HG03060 (cell line): ENCODE results near the gene ABCC4.

Experiments
- ATAC-seq: cut with Tn5 transposase; IDR thresholded peaks from one replicate; pipeline ENCODE4 v1.9.1; 2021; ENCODE audit warnings: low read depth, moderate number of reproducible peaks; ENCODE audit not compliant: unreplicated experiment

Gene ABCC4

DNA sequence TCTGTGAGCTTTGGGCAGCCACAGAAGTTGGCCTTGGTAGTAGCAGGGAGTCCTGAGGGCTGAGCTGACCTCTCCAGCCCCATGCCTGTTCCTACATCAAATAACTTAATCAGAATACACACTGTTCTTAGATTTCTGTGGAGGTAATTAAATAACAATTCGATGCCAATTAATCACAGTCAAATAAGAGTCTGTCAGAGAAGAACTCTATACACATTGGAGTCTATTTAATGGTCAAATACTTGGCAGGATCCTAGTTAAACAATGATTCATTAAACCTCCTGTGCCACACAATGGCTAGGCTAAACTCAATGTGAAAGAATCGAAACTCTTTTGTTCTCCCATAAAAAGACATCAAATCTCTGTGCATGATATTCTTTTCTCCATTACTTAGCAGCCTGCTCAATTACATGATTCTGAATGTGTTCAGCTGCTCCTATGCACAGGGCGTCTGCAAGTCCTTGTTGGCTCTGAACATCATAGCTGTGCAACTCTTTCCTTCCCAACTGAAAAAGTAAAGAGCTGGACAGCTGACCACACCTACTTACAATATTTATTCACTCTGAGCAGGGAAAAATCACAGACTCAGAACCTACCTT, 173.1 kb downstream of the ABCC4 start:
- no peak for ATAC-seq

DNA sequence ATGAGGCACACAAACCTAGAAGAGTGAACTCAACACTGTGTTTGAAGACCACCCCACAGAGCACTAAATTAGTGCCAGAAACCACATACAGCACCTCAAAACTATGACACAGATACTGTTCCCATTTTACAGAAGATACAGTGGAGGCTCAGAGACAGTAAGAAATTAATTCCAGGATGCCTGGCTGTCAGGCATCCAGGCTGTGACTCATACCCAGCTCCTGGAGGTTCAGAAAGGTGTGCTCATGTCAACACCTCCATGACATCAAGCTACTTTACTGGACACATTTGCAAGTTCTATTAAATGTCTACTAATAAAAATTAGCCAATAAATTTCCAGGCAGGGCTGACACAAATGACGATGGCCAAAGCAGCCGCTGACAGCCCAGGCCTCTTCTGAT, 176.3 kb downstream of the ABCC4 start:
- no peak for ATAC-seq

DNA sequence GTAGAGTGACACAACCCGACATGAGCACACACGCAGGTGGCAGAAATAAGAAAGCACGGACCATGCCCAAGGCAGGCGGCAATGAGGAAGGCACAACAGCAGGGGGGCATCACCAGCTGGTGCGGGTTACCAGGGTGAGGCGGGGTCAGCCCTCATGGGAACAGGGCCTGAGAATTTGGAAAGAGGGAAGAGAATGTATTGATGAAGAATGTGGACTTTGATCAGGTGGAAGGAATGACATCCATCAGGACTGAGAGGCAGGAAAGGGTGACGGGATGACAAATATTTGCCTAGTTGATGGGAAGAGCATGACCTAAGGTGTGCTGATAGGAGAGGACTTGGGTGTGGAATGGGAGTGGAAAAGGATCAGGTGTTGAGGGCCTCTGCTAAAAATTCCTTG, 177.5 kb downstream of the ABCC4 start:
- no peak for ATAC-seq

DNA sequence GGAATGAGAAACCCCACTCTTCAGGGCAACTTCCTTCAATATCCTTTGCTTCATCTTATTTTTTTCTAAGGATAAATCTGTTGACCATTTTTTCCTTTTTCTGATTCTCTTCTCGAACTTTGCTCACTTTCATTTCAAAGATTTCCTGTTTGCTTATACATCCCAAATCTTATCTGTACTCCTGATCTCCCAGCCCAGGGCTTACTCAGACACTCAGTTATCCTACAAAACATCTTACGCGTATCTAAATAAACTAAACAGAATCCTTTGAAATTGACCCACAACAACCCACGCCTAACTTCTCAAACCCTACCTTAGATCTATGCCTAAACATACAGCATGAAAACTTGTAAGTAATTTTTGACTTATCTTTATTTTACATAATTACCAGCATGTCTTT, 179.2 kb downstream of the ABCC4 start:
- no peak for ATAC-seq

DNA sequence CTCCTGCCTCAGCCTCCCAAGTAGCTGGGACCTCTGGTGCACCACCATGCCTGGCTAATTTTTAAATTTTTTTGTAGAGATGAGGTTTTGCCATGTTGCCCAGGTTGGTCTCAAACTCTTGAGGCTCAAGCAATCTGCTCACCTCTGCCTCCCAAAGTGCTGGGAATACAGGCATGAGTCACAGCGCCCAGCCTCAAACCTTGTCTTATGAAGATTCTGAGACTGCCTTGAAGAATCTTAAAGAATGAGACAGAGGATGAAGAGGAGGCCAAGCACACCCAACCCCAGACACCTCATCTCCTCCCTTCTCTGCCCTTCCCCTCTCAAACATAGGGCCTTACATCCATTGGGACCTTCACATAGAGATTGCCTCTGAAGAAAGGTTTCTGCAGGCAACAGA, 179.7 kb downstream of the ABCC4 start:
- ATAC-seq, result no peak

DNA sequence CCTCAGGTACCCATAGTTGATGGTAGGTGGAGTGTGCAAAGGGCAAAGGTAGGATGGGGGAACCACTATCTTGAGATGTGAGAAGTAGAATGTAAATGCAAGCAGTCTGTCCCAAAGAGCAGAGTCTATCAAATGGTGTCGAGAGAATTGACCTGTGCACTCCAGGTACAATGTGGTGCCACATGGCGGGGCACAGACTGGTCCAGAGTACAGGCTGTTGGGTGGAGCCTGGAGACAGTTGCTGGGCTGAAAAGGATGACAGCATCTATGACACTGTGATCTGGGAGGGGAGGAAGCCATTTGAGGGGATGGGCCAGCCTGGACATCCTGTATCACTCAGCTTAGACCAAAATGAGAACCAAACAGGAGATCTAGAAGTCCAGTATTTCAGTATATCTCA, 180.6 kb downstream of the ABCC4 start:
- ATAC-seq, result no peak

DNA sequence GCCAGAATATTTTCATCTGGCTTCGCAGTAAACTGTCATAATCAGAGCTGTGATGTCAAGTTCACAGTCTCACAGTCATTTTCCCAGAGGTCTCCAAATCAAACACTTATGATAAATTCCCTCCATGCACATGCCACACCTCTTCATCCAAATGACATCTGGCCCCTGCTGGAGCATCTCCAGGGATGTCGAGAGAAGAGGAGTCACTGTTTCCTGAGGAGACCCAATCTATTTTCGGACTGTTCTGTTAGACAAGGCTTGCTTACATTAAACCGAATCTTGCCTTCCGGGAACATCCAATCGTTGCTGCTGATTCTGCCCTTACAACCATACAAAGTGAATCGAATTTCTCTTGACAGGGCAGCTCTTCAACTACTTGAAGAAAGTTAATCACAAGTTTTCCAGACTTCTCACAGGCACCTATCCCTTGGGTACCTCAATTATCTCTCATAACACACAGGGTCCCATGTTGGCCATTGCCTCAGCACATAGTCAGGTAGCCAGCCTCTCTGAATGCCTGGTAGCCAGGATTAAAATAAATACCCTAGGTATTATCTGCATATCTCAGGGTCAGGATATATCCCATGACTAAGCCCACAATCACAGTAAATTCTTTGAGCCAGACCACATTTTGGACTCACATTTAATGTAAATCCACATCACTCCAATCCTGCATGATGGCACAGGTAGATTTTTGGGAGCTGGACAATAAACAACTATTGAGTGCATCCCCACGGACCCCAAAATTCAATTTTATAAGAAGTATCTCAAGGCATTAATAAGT, 182.5 kb downstream of the ABCC4 start:
- ATAC-seq, result no peak

DNA sequence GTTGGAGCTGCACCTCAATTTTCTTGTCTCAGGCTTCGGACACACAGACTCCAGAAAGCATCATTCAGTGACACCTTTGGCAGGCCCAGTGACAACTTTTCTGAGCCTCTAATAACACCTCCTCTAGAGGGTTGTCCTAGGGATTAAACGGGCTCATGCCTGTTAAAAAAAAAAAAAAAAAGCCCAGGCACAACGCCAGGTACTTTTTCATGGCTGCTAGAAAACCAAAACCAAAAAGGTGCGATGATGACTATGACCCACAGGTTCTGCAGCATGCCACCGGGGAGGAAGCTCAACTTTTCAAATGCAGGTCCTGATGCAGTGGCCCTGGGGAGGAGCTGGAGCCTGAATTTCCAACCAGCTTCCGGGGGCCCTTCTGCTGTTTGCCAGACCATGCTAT, 184.2 kb downstream of the ABCC4 start:
- no peak for ATAC-seq

DNA sequence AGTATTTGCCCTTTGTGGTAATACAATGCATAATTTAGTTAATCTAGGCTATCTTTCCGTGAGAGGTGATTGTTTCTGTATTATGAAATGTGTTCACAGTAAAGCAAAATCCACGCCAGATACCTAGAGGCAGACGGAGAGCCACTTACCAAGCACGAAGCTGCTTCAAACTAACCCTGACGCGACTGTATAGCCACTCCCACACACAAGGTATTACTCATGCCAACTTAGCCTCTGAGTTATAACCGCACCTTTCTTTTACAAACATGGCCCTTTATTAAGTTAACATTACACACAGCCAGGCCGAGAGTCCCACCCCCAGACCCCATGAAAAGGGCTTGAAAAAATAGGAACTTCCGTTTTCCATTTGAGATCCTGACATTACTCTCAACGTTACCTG, 185.7 kb downstream of the ABCC4 start:
- no peak for ATAC-seq

DNA sequence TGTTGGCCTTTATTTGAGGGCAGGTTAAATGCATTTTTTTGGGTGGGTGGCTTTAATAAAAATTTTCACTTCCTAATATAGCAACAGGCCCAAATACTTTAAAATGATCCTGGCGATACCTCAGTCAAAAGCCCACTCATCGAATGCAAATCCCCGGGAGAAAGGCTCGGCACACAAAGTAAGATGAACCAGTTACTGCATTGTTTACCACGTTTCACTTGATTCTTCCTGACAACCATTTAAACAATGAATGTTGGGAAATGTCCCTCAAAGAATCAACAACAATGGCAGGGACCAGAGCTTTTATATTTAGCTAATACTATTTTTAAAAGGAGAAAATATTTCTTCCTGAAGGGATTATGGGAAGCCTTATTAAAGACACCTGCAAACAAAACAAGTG, 187.7 kb downstream of the ABCC4 start:
- no peak for ATAC-seq

DNA sequence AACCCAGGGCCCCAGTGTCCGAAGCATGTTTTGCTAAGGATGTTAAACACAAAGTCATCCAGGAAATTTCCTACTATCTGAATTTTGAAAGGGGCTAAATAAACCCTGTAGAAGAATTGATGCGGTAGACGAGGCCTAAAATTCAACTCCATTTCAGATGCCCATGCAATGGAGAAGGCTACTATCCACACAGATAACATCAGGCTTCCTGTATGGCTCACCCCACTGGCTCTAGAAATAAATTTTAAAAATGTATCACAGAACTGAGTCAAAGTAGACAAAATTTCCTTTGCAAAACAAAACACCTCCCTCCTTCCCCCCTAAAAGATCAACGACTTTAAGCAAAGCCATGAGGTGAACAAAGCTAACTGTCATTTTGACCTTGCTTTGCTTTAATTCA, 188.4 kb downstream of the ABCC4 start:
- ATAC-seq, result no peak

DNA sequence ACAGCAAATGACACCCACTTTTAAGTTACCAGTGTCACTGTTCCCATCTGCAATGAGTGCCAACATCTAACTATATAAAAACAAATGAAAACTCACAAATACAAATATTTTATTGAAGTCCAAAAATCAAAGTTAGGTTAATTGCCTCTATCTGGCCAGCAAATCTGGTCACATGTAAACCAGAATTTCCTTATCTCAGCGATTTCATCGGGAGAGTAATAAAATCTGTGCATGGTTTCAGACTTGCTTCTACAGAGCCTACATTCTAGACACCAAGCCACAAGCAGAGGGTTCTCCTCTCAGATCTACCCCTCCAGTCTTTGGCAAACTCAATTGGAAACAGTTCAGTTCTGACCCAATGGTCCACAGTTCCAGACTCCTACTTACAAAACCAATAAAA, 189.6 kb downstream of the ABCC4 start:
- no peak for ATAC-seq

DNA sequence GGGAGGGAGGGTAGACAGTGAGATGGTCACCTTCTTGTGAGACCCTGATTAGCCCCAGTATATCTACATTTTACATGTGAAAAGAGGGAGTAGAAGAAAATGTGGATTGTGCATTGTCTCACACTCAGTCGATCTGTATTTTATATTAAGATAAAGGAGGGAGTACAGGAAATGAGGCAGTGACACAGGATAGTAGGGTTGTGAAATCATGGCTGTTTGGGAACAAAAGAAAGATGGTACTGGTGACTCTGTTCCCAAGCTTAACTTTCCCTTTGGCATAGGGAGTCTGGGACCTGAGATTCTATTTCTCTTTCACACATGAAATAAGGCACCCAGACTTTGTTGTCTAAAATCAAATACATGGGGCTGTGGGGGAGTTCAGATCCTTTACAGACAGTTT, 194.7 kb downstream of the ABCC4 start:
- no peak for ATAC-seq

DNA sequence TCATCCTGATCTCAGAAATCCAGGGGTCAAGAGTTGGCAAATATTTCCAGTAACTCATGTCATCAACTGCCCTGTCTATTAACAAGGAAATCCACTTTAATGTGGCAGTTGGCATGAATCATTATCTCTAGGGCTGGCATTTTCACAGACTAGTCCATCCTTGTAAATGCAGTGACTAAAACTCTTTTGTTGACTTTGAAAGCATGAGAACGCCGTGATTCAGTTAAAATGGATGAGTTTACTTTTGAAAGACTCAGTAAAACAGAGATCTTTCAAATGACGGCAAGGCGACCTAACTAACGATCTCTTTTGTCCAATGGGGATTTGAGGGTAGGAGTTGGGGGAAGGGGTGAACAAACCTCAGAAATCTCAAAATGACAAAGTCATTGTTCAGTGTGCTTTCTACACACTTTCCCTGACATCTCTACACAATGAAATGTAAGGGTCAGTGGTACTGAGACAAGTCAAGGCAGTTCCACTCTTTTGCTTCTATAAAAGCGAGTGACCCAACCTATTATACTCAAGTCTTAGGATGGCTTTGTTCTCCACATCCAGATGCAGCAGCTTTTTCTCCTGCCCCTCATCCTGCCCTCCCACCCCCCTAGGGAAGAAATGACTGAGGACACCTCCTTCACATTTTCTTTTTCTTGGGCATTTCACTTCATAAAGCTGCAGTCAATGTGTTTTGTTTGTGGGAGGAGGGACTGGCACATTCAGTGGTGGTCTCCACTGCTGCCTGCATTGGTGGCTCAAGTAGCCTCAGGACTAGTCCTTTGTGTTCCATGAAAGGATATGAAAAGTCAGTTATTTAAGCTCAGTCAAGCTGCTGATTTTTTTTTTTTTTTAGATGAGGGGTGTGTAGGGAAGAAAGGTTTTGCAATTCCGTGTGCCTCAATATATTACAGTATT, 200.5 kb downstream of the ABCC4 start:
- ATAC-seq, result no peak

DNA sequence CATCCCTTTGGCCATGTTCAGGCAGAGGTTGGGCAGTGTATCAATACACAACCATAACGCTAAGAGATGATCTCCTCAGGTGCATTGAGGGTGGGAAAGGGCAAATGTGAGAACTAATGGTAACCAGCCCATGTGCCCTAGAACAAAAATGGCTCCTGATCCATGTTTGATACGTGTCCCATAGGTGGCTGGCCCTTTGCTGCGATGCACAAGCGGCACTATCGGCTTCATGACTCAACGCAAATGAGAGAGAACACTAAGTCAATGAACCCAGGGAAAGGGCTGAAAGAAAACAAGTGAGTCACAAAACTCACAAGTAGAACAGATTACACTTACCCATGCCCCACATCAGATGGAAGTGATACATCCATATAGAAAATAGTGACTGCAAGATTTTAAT, 201.7 kb downstream of the ABCC4 start:
- no peak for ATAC-seq

DNA sequence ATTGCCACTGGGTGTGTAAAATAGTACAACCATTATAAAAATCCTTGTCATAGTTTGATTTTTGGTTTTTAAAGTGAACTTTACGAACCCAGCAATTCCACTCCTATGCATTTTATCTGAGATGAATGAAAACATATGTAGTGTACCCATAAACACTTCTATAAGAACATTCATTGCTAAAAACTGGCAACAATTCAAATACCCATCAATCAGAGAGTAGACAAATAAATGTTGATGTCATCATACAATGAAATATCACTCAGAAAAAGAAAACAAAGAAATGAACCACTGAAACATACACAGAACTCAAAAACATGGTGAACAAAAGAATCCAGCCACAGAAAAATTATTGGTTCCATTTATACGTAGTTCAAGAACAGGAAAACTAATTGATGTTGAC, 202.3 kb downstream of the ABCC4 start:
- ATAC-seq, result no peak

DNA sequence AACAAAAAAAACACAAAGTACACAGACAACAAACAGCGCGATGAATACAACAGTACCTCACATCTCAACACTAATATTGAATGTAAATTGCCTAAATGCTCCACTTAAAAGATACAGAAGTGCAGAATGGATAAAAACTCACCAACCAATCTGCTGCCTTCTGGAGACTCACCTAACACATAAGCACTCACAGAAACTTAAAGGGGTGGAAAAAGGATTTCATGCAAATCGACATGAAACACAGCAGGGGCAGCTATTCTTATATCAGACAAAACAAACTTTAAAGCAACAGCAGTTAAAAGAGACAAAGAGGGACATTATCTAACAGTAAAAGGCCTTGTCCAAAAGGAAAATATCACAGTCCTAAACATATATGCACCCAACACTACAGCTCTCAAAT, 209.5 kb downstream of the ABCC4 start:
- no peak for ATAC-seq

DNA sequence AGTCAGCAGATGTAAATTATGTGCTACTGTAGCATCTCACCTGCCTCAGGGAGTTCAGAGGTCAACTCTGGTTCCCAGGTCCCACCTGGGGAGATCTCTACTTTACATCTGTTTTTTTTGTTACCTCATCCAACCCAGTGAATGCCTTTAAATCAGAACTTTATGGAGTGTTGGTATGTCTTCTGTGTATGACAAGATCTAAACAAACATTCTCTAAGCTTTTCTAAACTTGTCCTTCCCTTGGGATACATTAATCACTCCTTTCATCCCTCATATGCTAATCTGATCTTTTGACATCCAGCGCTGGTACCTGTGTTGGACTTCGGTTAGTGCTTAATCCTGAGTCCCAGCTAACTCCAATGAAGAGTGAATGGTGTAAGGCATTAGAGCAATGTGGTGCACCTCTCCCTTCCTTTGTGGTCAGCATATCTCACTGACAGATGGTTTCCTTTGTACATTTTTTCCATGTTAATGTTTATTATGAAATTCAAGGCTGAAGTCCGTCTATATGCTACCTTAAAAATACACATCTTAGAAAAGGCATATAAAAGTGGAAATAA, 213.4 kb downstream of the ABCC4 start:
- no peak for ATAC-seq

DNA sequence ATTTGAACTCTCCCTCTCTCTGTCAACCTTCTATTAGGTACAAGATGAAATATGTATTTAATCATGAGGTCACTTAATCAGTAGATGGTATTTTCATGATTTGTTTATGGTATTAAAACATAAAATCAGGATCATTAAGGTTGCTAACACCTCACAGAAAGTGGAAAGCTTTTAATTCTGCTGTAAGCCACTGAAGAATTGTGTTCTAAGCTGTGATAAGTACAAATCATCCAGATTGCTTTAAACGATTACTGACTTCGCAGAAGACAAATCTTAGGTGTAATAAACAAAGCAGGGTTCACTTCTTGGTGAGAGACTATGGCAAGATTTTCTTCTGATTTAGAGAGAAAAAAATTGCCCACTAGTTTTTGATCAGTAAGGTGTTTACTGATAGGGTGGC, 214.5 kb downstream of the ABCC4 start:
- ATAC-seq, result no peak

DNA sequence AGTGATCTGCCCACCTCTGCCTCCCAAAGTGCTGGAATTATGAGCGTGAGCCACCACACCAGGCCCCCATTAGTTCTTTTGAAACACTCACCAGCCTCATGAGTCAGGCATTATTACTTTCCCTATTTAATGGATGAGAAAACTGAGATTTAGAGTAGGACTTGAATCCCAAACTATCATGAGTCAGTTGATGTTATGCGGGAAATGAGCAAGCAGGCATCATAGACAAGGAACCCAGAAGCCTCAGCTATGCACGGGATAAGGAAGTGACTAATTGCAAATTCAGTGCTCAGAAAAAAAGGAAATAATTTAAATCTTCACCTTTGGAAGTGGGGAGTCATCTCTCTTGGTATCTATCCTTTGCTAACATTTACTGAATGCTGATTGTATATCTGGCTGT, 217.5 kb downstream of the ABCC4 start:
- ATAC-seq, result no peak

DNA sequence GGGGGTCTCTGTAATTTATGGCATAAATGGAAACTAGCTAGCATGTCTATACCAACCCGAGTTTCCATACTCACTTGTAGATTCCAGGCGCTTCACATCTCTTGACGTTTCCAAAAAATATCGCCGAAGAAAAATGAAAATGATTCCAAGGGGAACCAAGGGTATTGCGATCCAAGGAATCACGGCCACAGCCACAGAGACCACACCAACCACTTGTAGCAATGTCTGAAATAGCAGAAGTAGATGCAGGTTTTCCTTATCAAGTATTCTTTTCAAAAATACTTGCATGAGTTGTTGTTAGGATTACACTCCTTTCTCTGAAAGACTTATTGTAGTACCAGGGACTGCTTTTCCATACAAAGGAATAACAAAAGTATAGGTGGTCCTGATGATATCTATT, 218.2 kb downstream of the ABCC4 start:
- ATAC-seq, result no peak
